K562 (cell line): Measurements from ENCODE around the gene TICAM1. TPM values are rescaled to one million over a fixed set of nuclear protein-coding genes. Genes with fewer than 3 reads are reported as not detected.
"Not testable (repeated sequence)": the region's sequence is repeated elsewhere in the genome, so short reads cannot be mapped to it uniquely, and the experiment has no call there.

Experiments
- ATAC-seq: fragments of 200-7000 bp; cut with Tn5 transposase; 3 replicates; pipeline ENCODE4 v1.9.1; 2020; ENCODE audit warnings: moderate library complexity
- BruUV-seq: library from RNA; stranded (reverse); fragments of 400-500 nt; replicated peaks from 2 replicates; lab custom pipeline; 2021; lab: Mats Ljungman, UMichigan
- CTCF ChIA-PET: fragments of 300-600 bp; formaldehyde crosslinking; extraction: SDS; loops from one replicate; lab custom pipeline; 2021; ENCODE audit warnings: low intra/inter-chr PET ratio; lab: Yijun Ruan, JAX
- POLR2A ChIA-PET: fragments of 300-600, 350-650 bp; sonication (Branson Sonifier 250); formaldehyde crosslinking; extraction: SDS; loops from one replicate; lab custom pipeline; 2021; ENCODE audit warnings: antibody characterized with exemption, inconsistent platforms; lab: Yijun Ruan, JAX
- DNase-seq, 4 experiments: peaks; one replicate each; pipeline versions ENCODE4 v3.0.0 to v3.0.0-alpha.2; 2011 to 2018; ENCODE audit warnings: low spot score in 3 of 4, mixed read lengths in 3 of 4; ENCODE audit errors: extremely low read depth in 1 of 4
- FAIRE-seq: peaks from 2 replicates; lab custom pipeline; 2011; peaks lifted over from hg19 to GRCh38; lab: Jason Lieb, UNC
- H2AFZ ChIP-seq: 2 replicates; pipeline ENCODE4 v1.6.0; 2011; ENCODE audit warnings: low read depth, low read length, control low read depth, inconsistent platforms
- H3K27ac ChIP-seq: fragments of 200-600 bp; 3 replicates; pipeline ENCODE4 v1.8.0; 2011; ENCODE audit warnings: low read depth, mild to moderate bottlenecking, control low read depth, inconsistent platforms, low read length, moderate library complexity, mixed read lengths; ENCODE audit errors: extremely low read depth
- H3K27me3 ChIP-seq, 2 experiments: fragments of 300-600 bp in 1 of 2; 2 replicates in 1 of 2; 3 replicates in 1 of 2; pipeline versions ENCODE4 v1.6.0 to v1.8.0; 2011; ENCODE audit warnings: inconsistent platforms in 2 of 2, low read length in 2 of 2, mild to moderate bottlenecking in 1 of 2, mixed read lengths in 1 of 2, moderate library complexity in 1 of 2; ENCODE audit not compliant: control insufficient read depth in 2 of 2, insufficient read depth in 2 of 2
- H3K36me3 ChIP-seq: fragments of 300-600 bp; 3 replicates; pipeline ENCODE4 v1.8.0; 2011; ENCODE audit warnings: mild to moderate bottlenecking, low read length, inconsistent platforms; ENCODE audit not compliant: control insufficient read depth, insufficient read depth
- H3K4me1 ChIP-seq, 2 experiments: fragments of 200-600 bp in 1 of 2; replicated peaks in 1 of 2; 2 replicates in 1 of 2; 3 replicates in 1 of 2; pipeline versions ENCODE4 v1.5.1 to v1.8.0; 2011; ENCODE audit warnings: inconsistent platforms in 2 of 2, low read length in 2 of 2, mild to moderate bottlenecking in 1 of 2, mixed read lengths in 1 of 2, moderate library complexity in 1 of 2; ENCODE audit not compliant: control insufficient read depth in 2 of 2, insufficient read depth in 2 of 2
- H3K4me2 ChIP-seq: 2 replicates; pipeline ENCODE4 v1.6.1; 2011; ENCODE audit warnings: low read length, control low read depth, inconsistent platforms, mixed read lengths; ENCODE audit not compliant: insufficient read depth
- H3K4me3 ChIP-seq: fragments of 200-600 bp; sonication (generic), shearing (Covaris generic); 2 replicates; pipeline ENCODE4 v1.5.1; 2016; ENCODE audit warnings: control low read depth, inconsistent platforms
- H3K79me2 ChIP-seq: fragments of 200-600 bp; 3 replicates; pipeline ENCODE4 v1.8.0; 2011; ENCODE audit warnings: low read length, inconsistent platforms; ENCODE audit not compliant: control insufficient read depth, insufficient read depth
- H3K9ac ChIP-seq, 2 experiments: 2 replicates each; pipeline versions ENCODE4 v1.6.0 to v1.6.1; 2011; ENCODE audit warnings: low read depth in 2 of 2, low read length in 2 of 2, control low read depth in 1 of 2, inconsistent platforms in 1 of 2, mild to moderate bottlenecking in 1 of 2, mixed read lengths in 1 of 2; ENCODE audit not compliant: insufficient read depth in 1 of 2
- H3K9me1 ChIP-seq: one replicate; pipeline ENCODE4 v1.6.0; 2011; ENCODE audit warnings: inconsistent platforms, mild to moderate bottlenecking, low read length, moderate library complexity; ENCODE audit not compliant: control insufficient read depth, insufficient read depth
- H3K9me3 ChIP-seq: replicated peaks from 2 replicates; pipeline ENCODE4 v1.5.1; 2011; ENCODE audit warnings: low read depth, low read length, inconsistent platforms; ENCODE audit not compliant: control insufficient read depth, insufficient read depth
- H4K20me1 ChIP-seq: replicated peaks from 2 replicates; pipeline ENCODE4 v1.6.1; 2011; ENCODE audit warnings: low read length, inconsistent platforms, mixed read lengths; ENCODE audit not compliant: control insufficient read depth, insufficient read depth
- HDAC2 ChIP-seq: fragments of 450-650 bp; IDR thresholded peaks from 2 replicates; pipeline ENCODE4 v1.6.1; 2016; ENCODE audit warnings: mild to moderate bottlenecking
- POU5F1 ChIP-seq: fragments of 150-350 bp; IDR thresholded peaks from 2 replicates; pipeline ENCODE4 v1.6.1; 2014; ENCODE audit warnings: borderline replicate concordance, low read length, low read depth, mild to moderate bottlenecking; ENCODE audit not compliant: partially characterized antibody
- RBFOX2 ChIP-seq: fragments of 200-400 bp; formaldehyde crosslinking; IDR thresholded peaks from 2 replicates; pipeline ENCODE4 v1.6.1; 2017; ENCODE audit warnings: low read depth, mild to moderate bottlenecking, low read length, moderate library complexity
- SIX5 ChIP-seq, 2 experiments: IDR thresholded peaks; 2 replicates each; pipeline ENCODE4 v1.6.1; 2011; ENCODE audit warnings: low read length in 2 of 2, borderline replicate concordance in 1 of 2, low read depth in 1 of 2, mild to moderate bottlenecking in 1 of 2, moderate library complexity in 1 of 2; ENCODE audit not compliant: insufficient read depth in 1 of 2
- ZNF23 ChIP-seq: fragments of 250-450 bp; sonication (Bioruptor Pico); IDR thresholded peaks from 2 replicates; pipeline ENCODE4 v1.4.0; 2020; ENCODE audit warnings: mild to moderate bottlenecking
- ZNF644 ChIP-seq: fragments of 200-800 bp; sonication (Bioruptor generic); IDR thresholded peaks from 2 replicates; pipeline ENCODE4 v1.6.1; 2016; ENCODE audit warnings: low read depth, missing genetic modification characterization, missing compliant biosample characterization
- whole genome bisulfite sequencing: fragments of 100-300 bp; shearing (Covaris generic); methylation state at CpG from one replicate; pipeline ENCODE4 v1.1.6; 2016; ENCODE audit warnings: low coverage, mixed read lengths; ENCODE audit not compliant: insufficient coverage; ENCODE audit errors: missing lambda C conversion rate; 5-methylcytosine and 5-hydroxymethylcytosine counted together
- in situ Hi-C: fragments of 300-500 bp; cut with MboI; formaldehyde crosslinking; loops from 4 replicates; pipeline ENCODE4 v1.15.0; 2018; ENCODE audit warnings: inconsistent platforms, mixed read lengths
- intact Hi-C: fragments of 100-400 bp; cut with micrococcal nuclease; formaldehyde crosslinking; loops from 2 replicates; pipeline ENCODE4 v1.14.2; 2022
- polyA plus RNA-seq, 8 experiments: library from polyadenylated mRNA; depleted of rRNA in 4 of 8; stranded (reverse) in 5 of 8; unstranded in 3 of 8; fragments of >200 nt; fragmentation: Nextera tagmentation in 2 of 8; fragmentation: Illumina TruSeq in 1 of 8; extraction: Ambion mirVana in 2 of 8; extraction: Trizol in 1 of 8; gene quantifications; 2 replicates each; pipeline versions ENCODE4 v1.2.1 to v1.2.3, GENCODE V29; 2011 to 2014; ENCODE audit warnings: inconsistent platforms in 1 of 8, missing spikeins in 1 of 8
- total RNA-seq, 7 experiments: library from RNA; depleted of rRNA in 6 of 7; stranded (reverse); fragments of >200 nt in 6 of 7; fragmentation: Illumina TruSeq in 2 of 7; extraction: Trizol in 2 of 7; gene quantifications; 2 replicates each; pipeline versions ENCODE4 v1.2.1 to v1.2.3, GENCODE V29; 2011 to 2021; ENCODE audit warnings: low replicate concordance in 1 of 7

The TICAM1 gene
- total and polyA plus RNA-seq, 9 of the 15 experiments (the other 6 are each of a cell fraction or from before 2014, with no cell fraction given): 0.07 to 11.6 (median 1.5) TPM

DNA sequence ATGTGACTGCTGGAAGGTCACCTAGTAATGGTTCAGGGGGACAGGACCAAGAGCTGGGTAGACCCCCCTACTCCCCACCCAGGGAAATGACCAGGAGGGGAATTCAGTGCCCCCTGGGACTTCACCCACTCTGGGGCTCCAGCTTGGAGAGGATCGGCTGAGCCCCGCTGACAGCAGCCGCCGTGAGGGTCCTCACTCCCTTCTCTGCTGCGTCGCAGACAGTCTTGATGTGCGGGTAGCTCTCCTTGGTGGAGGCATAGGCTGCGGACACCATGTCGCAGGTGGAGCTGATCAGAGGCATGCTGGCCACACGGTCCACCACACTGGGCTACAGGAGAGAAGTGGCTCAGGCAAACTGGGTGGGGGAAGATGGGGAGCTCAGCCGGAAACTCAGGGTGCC lies 28.2 kb upstream of the TICAM1 start:
- no TSS peak for BruUV-seq
- peaks cover 57% of the 10 kb centered on the region; the same call in 2 of the 3 replicates for H3K36me3 ChIP-seq
- CTCF ChIA-PET: no interaction called here

DNA sequence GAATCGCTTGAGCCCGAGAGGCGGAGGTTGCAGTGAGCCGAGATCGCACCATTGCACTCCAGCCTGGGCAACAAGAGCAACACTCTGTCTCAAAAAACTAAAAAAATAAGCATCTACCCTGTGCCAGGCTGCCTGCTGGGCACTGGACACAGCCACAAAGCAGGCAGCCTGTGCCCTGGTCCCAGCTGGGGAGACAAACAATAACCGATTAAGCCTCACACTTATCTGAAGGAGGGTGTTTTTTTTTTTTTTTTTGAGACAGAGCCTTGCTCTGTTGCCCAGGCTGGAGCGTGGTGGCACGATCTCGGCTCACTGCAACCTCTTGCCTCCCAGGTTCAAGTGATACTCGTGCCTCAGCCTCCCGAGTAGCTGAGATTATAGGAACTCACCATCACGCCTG lies 25.0 kb upstream of the TICAM1 start:
- H3K27ac ChIP-seq, H4K20me1 ChIP-seq, H3K27me3 ChIP-seq, DNase-seq, intact Hi-C loops, ATAC-seq, CTCF ChIA-PET, H2AFZ ChIP-seq, H3K9me3 ChIP-seq, FAIRE-seq, H3K9me1 ChIP-seq, H3K9ac ChIP-seq, H3K4me2 ChIP-seq, BruUV-seq, in situ Hi-C loops, H3K79me2 ChIP-seq, H3K4me3 ChIP-seq: not testable (repeated sequence)
- POLR2A ChIA-PET: interaction anchor here (1.7 kb wide), 1 partner anchor 8 kb away, joined by 6 read pairs; no protein-coding TSS in a partner anchor
- Histone ChIP-seq H3K4me1 (peaks cover 0 to 15% of the 10 kb centered on the region in 2 experiments; a peak in 2 of 5 replicates), H3K36me3 (peaks cover 60% of the 10 kb centered on the region; the same call in 1 of the 3 replicates)
- 91% methylated on average over 12 of the region's 12 CpGs for WGBS

More for the DNA sequence above, 28.2 kb upstream of the TICAM1 start:
- no peaks in the 10 kb centered on the region for H3K27me3 ChIP-seq
- no peaks in the 10 kb centered on the region for H4K20me1 ChIP-seq
- TF ChIP-seq SIX5 (IDR thresholded peaks at IDR 0.05; ENCODE audit: borderline replicate concordance in 1 of 2, insufficient read depth in 1 of 2, low read depth in 1 of 2, low read length in 2 of 2): no peak
- TF ChIP-seq ZNF644: no peak
- no peak for TF ChIP-seq POU5F1
- no peak for TF ChIP-seq HDAC2
- 0 out of 2 replicates have a peak, but pooled peaks have one; percentile 42 for TF ChIP-seq RBFOX2
- no peak for TF ChIP-seq ZNF23
- H3K4me3 ChIP-seq: no peak overlapping the region
- no peak overlapping the region for H2AFZ ChIP-seq
- H3K4me1 ChIP-seq: peaks cover 2 to 7% of the 10 kb centered on the region in 2 experiments; a peak in 2 of 5 replicates
- no peak overlapping the region for H3K4me2 ChIP-seq
- DNase-seq (peak in 1 of 4 experiments; percentile 5), FAIRE-seq (no peak), ATAC-seq (no peak)
- H3K79me2 ChIP-seq: peaks cover 3% of the 10 kb centered on the region; the same call in 2 of the 3 replicates
- WGBS: 98% methylated on average over 11 of the region's 11 CpGs
- no peaks in the 10 kb centered on the region for H3K9me1 ChIP-seq
- intact Hi-C loops (no loop called here), in situ Hi-C loops (no loop called here)
- POLR2A ChIA-PET: interaction anchor here (0.6 to 1.4 kb wide), 3 partner anchors 47 to 341 kb away, joined by 3 to 5 read pairs (median 3); partner anchors contain the start of gene PLIN4
- H3K27ac ChIP-seq: no peak overlapping the region
- no peak overlapping the region for H3K9ac ChIP-seq
- no peaks in the 10 kb centered on the region for H3K9me3 ChIP-seq

DNA sequence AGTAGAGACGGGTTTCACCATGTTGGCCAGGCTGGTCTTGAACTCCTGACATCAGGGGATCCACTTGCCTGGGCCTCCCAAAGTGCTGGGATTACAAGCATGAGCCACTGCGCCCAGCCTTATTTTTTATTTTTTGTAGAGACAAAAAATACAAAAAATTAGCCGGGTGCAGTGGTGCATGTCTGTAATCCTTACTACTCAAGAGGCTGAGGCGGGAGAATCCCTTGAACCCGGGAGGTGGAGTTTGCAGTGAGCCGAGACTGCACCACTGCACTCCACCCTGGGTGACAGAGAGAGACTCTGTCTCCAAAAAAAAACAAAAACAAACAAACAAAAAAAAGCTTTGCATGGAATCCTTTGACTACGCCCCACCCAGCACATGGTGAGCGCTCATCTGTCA lies 22.0 kb upstream of the TICAM1 start:
- H3K9ac ChIP-seq, ATAC-seq, DNase-seq, intact Hi-C loops, H3K79me2 ChIP-seq, H3K9me3 ChIP-seq, H3K27ac ChIP-seq, H3K9me1 ChIP-seq, H3K4me3 ChIP-seq, in situ Hi-C loops, H4K20me1 ChIP-seq, FAIRE-seq, BruUV-seq, H3K27me3 ChIP-seq, H3K4me2 ChIP-seq, H2AFZ ChIP-seq, CTCF ChIA-PET: not testable (repeated sequence)
- POLR2A ChIA-PET: interaction anchor here (0.8 kb wide), 1 partner anchor 9 kb away, joined by 3 read pairs; no protein-coding TSS in a partner anchor
- Histone ChIP-seq H3K36me3 (peaks cover 44% of the 10 kb centered on the region; the same call in 1 of the 3 replicates), H3K4me1 (peaks cover 0 to 10% of the 10 kb centered on the region in 2 experiments; a peak in 2 of 5 replicates)
- WGBS: 92% methylated on average over 7 of the region's 8 CpGs
